CD4-positive, alpha-beta T cell treated with Interleukin-17A for 1 hour (primary cell): ENCODE data around the gene CARD10.
A peak's percentile ranks its signal among the peaks of the same experiment; 100 is the strongest.

ENCODE experiments used
- DNase-seq: peaks from one replicate; pipeline ENCODE4 v3.0.0-alpha.2; 2020

The CARD10 gene

GRCh38 chr22:37460684-37461083 is 58.5 kb downstream of the CARD10 start:
- DNase-seq, result no peak

GRCh38 chr22:37459206-37459605 is 60.0 kb downstream of the CARD10 start:
- DNase-seq, result no peak

GRCh38 chr22:37457093-37457893 is 61.9 kb downstream of the CARD10 start:
- peak; percentile 84 for DNase-seq

- no peak for DNase-seq
These were observed 62.9 kb downstream of the CARD10 start for GRCh38 chr22:37456346-37456745.

- DNase-seq, result no peak
These were observed 63.3 kb downstream of the CARD10 start for GRCh38 chr22:37455896-37456295.

- no peak for DNase-seq
These were observed 64.1 kb downstream of the CARD10 start for GRCh38 chr22:37454857-37455686.

- no peak for DNase-seq
These were observed 65.5 kb downstream of the CARD10 start for GRCh38 chr22:37453696-37454095.

GRCh38 chr22:37451218-37451617 is 68.0 kb downstream of the CARD10 start:
- no peak for DNase-seq

GRCh38 chr22:37449331-37450001 is 69.7 kb downstream of the CARD10 start:
- no peak for DNase-seq

GRCh38 chr22:37448516-37449127 is 70.6 kb downstream of the CARD10 start:
- no peak for DNase-seq

GRCh38 chr22:37445501-37445900 is 73.7 kb downstream of the CARD10 start:
- DNase-seq, result no peak

GRCh38 chr22:37443977-37444376 is 75.2 kb downstream of the CARD10 start:
- no peak for DNase-seq

- no peak for DNase-seq
These were observed 76.1 kb downstream of the CARD10 start for GRCh38 chr22:37443086-37443485.

GRCh38 chr22:37442537-37442936 is 76.7 kb downstream of the CARD10 start:
- no peak for DNase-seq

- no peak for DNase-seq
These were observed 77.1 kb downstream of the CARD10 start for GRCh38 chr22:37442135-37442534.

- no peak for DNase-seq
These were observed 78.3 kb downstream of the CARD10 start for GRCh38 chr22:37440875-37441274.
